Peyer's patch (tissue), 4 donors: ENCODE data around the gene MPLKIP. TPM values are rescaled to one million over a fixed set of nuclear protein-coding genes. Genes with fewer than 3 reads are reported as not detected.
A peak's percentile ranks its signal among the peaks of the same experiment; 100 is the strongest.
"Not testable (repeated sequence)": the region's sequence is repeated elsewhere in the genome, so short reads cannot be mapped to it uniquely, and the experiment has no call there.

Experiments
- DNase-seq, 3 donors: peaks; one replicate each; pipeline ENCODE4 v3.0.0-alpha.2; 2017 to 2019
- H3K27ac ChIP-seq, 4 donors: fragments of 200-600 bp; sonication (generic); one replicate each; pipeline ENCODE4 v1.5.1; 2016 to 2019
- H3K27me3 ChIP-seq, 2 donors: fragments of 200-600 bp; sonication (generic); one replicate each; pipeline ENCODE4 v1.5.1; 2019
- H3K36me3 ChIP-seq, 3 donors: fragments of 200-600 bp; sonication (generic); one replicate each; pipeline ENCODE4 v1.5.1; 2016 to 2019
- H3K4me1 ChIP-seq, 4 donors: fragments of 200-600 bp; sonication (generic); one replicate each; pipeline ENCODE4 v1.5.1; 2016 to 2019
- H3K4me3 ChIP-seq, 4 donors: fragments of 200-600 bp; sonication (generic); 1 replicate in 3 of 4; 2 replicates in 1 of 4; pipeline ENCODE4 v1.5.1; 2016 to 2019; ENCODE audit warnings: mild to moderate bottlenecking in 1 of 4
- H3K9me3 ChIP-seq, 4 donors: fragments of 200-600 bp; sonication (generic); one replicate each; pipeline ENCODE4 v1.5.1; 2016 to 2019; ENCODE audit warnings: mild to moderate bottlenecking in 1 of 4
- POLR2A ChIP-seq, 2 donors: fragments of 450-650 bp; IDR thresholded peaks; one replicate each; pipeline ENCODE4 v1.5.1; 2017; ENCODE audit warnings: antibody characterized with exemption in 2 of 2, mild to moderate bottlenecking in 2 of 2, moderate library complexity in 2 of 2
- total RNA-seq, 4 donors: library from RNA; depleted of rRNA; stranded (reverse); fragments of >200 nt; gene quantifications; one replicate each; pipeline ENCODE4 v1.1.0, GENCODE V29; 2016
- TF ChIP-seq, protein P1 (sequence below), 6 experiments: fragments of 450-650 bp in 4 of 6; fragments of 200-600 bp in 2 of 6; sonication (generic) in 1 of 6; IDR thresholded peaks; one replicate each; pipeline ENCODE4 v1.5.1; 2017 to 2019; ENCODE audit warnings: antibody characterized with exemption in 6 of 6, mild to moderate bottlenecking in 3 of 6, moderate library complexity in 1 of 6

The MPLKIP gene
- total RNA-seq, 4 donors from 2014 or later, result 8.3 to 17.1 (median 16.8) TPM

DNA sequence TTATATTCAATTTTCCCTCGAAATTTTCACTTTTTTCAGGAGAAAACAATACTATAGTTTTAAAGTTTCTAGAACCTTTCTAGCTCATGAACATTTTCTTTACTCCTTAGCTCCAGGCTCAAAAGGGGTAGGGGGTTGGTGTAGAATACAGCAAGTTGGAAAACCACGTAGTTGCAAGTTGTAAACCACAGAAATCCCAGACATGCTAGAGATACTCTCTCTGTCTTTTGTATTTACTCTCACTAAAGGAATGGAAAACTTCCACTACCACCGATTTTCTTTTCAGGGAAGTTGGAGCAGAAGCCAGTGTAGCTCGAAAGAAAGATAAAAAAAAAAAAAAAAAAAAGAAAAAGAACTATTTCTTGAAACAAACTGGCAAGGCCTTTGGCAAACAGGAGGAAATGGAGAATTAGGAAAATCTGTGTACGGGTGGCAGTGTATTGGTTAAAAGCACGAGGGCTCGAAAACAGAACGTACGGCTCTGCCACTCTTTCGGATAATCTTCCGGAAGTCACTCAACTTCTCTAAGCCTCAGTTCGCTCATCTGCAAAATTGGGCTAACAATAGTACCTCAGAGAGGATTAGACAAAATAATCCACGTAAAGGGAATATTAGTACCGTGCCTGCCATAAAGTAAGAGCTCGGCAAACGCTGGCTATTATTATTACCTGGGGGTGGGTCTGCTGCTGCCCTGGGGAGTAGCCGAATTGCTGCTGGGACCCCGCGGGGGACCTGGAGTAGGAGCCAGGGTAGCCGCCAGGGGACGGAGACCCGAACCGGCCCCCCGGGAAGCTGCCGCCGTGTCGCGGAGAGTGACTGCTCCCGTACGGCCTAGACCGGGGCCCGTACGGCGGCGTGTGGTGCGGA, 628 bp downstream of the MPLKIP start:
- DNase-seq, result no peak
- H3K9me3 ChIP-seq, result no peaks in the 10 kb centered on the region
- H3K27me3 ChIP-seq, result no peaks in the 10 kb centered on the region
- H3K36me3 ChIP-seq, result no peaks in the 10 kb centered on the region
- peak overlapping the region; percentile 82 to 91 (median 88) for H3K27ac ChIP-seq
- TF ChIP-seq, protein P1, sequence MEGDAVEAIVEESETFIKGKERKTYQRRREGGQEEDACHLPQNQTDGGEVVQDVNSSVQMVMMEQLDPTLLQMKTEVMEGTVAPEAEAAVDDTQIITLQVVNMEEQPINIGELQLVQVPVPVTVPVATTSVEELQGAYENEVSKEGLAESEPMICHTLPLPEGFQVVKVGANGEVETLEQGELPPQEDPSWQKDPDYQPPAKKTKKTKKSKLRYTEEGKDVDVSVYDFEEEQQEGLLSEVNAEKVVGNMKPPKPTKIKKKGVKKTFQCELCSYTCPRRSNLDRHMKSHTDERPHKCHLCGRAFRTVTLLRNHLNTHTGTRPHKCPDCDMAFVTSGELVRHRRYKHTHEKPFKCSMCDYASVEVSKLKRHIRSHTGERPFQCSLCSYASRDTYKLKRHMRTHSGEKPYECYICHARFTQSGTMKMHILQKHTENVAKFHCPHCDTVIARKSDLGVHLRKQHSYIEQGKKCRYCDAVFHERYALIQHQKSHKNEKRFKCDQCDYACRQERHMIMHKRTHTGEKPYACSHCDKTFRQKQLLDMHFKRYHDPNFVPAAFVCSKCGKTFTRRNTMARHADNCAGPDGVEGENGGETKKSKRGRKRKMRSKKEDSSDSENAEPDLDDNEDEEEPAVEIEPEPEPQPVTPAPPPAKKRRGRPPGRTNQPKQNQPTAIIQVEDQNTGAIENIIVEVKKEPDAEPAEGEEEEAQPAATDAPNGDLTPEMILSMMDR (IDR thresholded peaks at IDR 0.05), result no peak
- no peak for TF ChIP-seq POLR2A (IDR thresholded peaks at IDR 0.05)
- peaks cover 0 to 25% (median 2%) of the 10 kb centered on the region in 4 donors for H3K4me1 ChIP-seq
- peak overlapping the region; percentile 82 to 92 (median 85) for H3K4me3 ChIP-seq

DNA sequence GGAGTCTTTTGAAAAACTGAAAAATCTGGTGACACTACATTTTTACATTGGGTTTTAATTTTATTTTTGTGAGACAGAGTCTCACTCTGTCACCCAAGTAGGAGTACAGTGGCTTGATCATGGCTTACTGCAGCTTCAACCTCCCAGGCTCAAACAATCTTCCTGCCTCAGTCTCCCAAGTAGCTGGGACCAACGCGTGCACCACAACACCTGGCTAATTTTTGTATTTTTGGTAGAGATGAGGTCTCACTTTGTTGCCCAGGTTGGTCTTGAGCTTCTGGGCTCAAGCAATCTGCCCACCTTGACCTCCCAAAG, 11.5 kb downstream of the MPLKIP start:
- Histone ChIP-seq H3K27ac (no peak overlapping the region), H3K4me1 (no peaks in the 10 kb centered on the region), H3K27me3 (no peaks in the 10 kb centered on the region), H3K4me3 (no peak overlapping the region), H3K9me3 (no peaks in the 10 kb centered on the region), H3K36me3 (no peaks in the 10 kb centered on the region)
- TF ChIP-seq POLR2A (IDR thresholded peaks at IDR 0.05), result no peak
- TF ChIP-seq, protein P1 (IDR thresholded peaks at IDR 0.05), result no peak
- DNase-seq, result no peak

DNA sequence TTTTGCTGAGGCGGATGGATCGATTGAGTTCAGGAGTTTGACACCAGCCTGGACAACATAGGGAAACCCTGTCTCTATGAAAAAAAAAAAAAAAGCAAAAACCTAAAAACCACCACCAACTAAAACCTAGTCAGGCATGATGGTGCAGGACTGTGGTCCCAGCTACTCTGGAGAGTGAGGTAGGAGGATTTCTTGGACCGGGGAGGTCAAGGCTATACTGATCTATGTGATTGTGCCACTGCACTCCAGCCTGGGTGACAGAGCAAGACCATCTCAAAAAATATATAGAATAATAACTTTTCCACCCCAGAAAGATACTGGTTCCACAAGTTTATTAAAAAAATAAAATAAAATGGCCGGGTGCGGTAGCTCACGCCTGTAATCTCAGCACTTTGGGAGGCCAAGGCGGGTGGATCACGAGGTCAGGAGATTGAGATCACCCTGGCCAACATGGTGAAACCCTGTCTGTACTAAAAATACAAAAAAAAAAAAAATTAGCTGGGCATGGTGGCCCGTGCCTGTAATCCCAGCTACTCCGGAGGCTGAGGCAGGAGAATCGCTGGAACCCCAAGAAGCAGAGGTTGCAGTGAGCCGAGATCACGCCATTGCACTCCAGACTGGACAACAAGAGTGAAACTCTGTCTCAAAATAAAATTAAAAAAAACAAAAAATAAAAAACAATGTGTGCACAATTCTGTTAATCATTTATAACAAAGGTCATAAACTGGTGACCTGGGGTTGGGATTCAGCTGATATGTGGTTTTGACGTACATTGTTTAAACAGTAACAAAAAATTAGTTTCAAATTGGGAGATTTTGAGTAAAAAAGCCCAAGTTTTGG, 12.1 kb downstream of the MPLKIP start:
- DNase-seq, H3K9me3 ChIP-seq, H3K27ac ChIP-seq, H3K4me1 ChIP-seq, H3K27me3 ChIP-seq, H3K36me3 ChIP-seq, H3K4me3 ChIP-seq: not testable (repeated sequence)

DNA sequence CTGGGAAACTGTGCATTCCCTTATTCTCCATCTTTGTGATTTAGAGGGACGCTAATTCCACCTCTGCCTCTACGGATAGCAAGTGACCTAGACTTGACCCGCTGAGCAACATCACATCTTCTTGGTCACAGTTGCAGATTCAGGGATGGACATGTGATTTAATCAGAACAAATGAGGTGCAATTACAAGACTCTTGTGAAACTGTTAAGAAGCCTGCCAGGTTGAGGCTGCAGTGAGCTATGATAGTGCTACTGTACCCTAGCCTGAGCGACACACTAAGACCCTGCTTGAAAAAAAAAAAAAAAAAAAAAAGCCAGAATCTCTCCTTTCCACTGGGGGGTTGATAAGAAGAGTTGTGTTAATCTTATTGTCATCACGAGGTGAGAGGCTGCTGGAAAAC, 14.4 kb downstream of the MPLKIP start:
- TF ChIP-seq, protein P1 (IDR thresholded peaks at IDR 0.05), result no peak
- no peak for TF ChIP-seq POLR2A (IDR thresholded peaks at IDR 0.05)
- DNase-seq, result no peak
- H3K4me1 ChIP-seq, result no peaks in the 10 kb centered on the region
- no peaks in the 10 kb centered on the region for H3K36me3 ChIP-seq
- no peaks in the 10 kb centered on the region for H3K9me3 ChIP-seq
- H3K4me3 ChIP-seq, result no peak overlapping the region
- H3K27me3 ChIP-seq, result no peaks in the 10 kb centered on the region
- no peak overlapping the region for H3K27ac ChIP-seq

DNA sequence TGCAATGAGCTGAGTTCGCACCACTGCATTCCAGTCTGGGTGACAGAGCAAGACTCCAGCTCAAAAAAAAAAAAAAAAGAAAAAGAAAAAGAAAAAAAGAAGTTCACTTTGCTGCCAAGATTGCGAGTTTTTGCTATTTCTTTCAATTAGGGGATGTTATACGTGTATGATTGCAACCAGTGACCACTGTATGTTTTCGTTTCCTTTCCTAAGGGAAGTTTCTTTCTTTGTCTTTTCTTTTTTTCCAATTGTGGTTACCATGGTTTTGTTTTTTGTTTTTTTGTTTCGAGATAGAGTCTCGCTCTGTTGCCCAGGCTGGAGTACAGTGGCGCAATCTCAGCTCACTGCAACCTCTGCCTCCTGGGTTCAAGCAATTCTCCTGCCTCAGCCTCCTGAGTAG, 16.2 kb downstream of the MPLKIP start:
- not testable (repeated sequence) for H3K4me1 ChIP-seq, DNase-seq, H3K9me3 ChIP-seq

DNA sequence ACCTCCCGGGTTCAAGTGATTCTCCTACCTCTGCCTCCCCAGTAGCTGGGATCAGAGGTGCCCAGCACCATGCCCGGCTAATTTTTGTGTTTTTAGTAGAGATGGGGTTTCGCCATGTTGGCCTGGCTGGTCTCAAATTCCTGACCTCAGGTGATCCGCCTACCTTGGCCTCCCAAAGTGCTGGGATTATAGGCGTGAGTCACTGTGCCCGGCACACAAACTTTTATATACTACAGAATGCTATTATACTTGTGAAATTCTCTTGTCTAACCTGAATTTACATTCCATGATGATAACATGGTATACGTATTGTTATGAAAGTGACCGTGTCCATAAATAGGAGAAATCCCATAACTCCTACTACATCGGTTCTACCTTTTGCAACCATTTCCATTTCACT, 17.2 kb downstream of the MPLKIP start:
- not testable (repeated sequence) for H3K4me1 ChIP-seq, DNase-seq, H3K9me3 ChIP-seq, H3K27ac ChIP-seq, H3K4me3 ChIP-seq, H3K27me3 ChIP-seq, H3K36me3 ChIP-seq

More for the DNA sequence above, 16.2 kb downstream of the MPLKIP start:
- H3K36me3 ChIP-seq, H3K27ac ChIP-seq, H3K27me3 ChIP-seq, H3K4me3 ChIP-seq: not testable (repeated sequence)

DNA sequence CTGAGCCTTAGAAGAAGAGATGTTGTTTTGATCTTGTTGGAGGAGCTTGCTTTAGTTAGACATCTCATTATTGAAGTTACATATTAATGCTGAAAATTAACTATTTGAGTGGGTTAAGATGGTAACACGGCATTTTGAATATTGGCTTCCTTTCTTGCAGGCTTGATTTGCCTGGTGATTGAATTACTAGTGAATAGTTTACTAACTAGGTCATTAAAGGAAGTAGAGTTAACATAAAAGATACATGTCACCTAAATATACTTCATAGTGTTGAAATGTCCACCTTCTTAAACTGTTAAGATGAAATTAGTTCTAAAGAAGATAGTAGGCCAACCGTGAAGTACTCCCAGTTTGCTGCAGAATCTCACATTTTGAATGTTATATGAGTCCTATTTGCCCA, 18.5 kb downstream of the MPLKIP start:
- no peak for DNase-seq
- no peaks in the 10 kb centered on the region for H3K36me3 ChIP-seq
- no peaks in the 10 kb centered on the region for H3K4me1 ChIP-seq
- H3K9me3 ChIP-seq, result no peaks in the 10 kb centered on the region
- H3K27me3 ChIP-seq, result no peaks in the 10 kb centered on the region
- H3K27ac ChIP-seq, result no peak overlapping the region
- H3K4me3 ChIP-seq, result no peak overlapping the region
- TF ChIP-seq, protein P1 (IDR thresholded peaks at IDR 0.05), result no peak
- no peak for TF ChIP-seq POLR2A (IDR thresholded peaks at IDR 0.05)
